ENCODE measurements around the gene SNX9.
"Not testable (repeated sequence)": the region's sequence is repeated elsewhere in the genome, so short reads cannot be mapped to it uniquely, and the experiment has no call there.

SNX9 gene

DNA sequence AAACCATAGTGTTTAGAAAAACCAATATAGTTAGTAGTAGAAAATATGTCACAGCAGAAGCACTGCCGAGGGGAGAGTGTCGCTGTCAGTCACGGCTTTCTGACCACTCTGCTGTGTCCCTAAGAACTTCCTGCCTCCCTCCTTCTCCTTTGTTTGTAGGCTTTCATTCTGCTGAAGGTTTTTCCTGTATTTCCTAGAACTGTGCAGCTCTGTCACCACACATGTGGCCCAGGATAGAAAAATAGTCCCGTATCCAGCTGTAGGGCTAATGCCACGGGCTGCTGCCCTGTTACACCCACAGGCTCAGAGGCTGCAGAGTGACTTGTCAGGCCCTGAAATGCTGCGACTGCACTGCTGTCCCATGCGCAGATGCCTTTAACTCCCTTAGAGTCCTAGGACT is 106.0 kb downstream of the SNX9 start:
- DNase-seq: no peak

DNA sequence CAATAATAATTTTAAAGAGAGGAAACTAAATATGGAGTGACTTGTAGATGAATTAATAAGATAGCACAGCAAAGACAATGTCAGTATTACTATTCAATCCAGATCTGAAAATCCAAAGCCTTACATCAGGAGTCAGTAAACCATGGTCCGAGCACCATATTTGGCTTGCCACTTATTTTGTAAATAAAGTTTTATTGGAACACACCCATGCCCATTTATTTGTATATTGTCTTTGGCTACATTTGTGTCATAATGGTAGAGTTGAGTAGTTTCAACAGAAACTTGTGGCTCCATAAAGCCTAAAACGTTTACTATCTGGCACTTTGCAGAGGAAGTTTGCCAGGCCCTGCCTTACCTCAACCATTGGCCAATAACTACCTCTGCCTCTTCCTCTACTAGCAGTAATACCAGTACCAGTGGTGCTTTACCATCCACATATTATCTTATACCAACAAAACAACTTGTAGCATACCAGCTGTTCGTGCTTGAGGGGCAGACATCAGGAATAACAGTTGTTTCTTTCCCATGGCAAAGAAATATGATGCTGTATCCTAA is 106.8 kb downstream of the SNX9 start:
- no peak for DNase-seq

GRCh38 chr6:157935786-157936185 is 112.7 kb downstream of the SNX9 start:
- no peak for DNase-seq

GRCh38 chr6:157937318-157937717 is 114.3 kb downstream of the SNX9 start:
- no peak for DNase-seq

GRCh38 chr6:157937916-157938315 is 114.9 kb downstream of the SNX9 start:
- DNase-seq: no peak

DNA sequence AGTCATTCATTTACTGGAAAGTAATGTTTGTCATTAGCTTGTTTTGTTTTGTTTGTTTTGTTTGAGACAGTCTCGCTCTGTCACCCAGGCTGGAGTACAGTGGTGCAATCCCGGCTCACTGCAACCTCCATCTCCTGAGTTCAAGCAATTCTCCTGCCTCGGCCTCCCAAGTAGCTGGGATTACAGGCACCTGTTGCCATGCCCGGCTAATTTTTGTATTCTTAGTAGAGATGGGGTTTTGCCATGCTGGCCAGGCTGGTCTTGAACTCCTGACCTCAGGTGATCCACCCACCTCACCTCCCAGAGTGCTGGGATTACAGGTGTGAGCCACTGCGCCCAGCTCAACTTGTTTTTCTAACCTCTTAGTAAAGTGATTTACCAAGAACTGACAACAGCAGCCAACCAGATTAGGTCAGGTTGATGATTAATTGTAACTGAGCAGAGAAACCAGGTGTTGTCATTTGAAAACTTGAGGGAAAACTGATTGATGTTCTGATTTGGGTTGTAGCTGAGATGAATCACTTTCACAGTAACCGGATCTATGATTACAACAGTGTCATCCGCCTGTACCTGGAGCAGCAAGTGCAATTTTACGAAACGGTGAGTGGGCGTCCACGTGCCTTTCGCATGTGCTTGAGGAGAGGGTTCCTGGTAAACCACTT is 117.5 kb downstream of the SNX9 start:
- DNase-seq: not testable (repeated sequence)

- no peak for DNase-seq
Observed at GRCh38 chr6:157941101-157941863, 118.2 kb downstream of the SNX9 start.

- no peak for DNase-seq
Observed at GRCh38 chr6:157942351-157942750, 119.3 kb downstream of the SNX9 start.

GRCh38 chr6:157943249-157943963 is 120.4 kb downstream of the SNX9 start:
- DNase-seq: no peak

GRCh38 chr6:157943964-157944283 is 120.9 kb downstream of the SNX9 start:
- DNase-seq: no peak

DNA sequence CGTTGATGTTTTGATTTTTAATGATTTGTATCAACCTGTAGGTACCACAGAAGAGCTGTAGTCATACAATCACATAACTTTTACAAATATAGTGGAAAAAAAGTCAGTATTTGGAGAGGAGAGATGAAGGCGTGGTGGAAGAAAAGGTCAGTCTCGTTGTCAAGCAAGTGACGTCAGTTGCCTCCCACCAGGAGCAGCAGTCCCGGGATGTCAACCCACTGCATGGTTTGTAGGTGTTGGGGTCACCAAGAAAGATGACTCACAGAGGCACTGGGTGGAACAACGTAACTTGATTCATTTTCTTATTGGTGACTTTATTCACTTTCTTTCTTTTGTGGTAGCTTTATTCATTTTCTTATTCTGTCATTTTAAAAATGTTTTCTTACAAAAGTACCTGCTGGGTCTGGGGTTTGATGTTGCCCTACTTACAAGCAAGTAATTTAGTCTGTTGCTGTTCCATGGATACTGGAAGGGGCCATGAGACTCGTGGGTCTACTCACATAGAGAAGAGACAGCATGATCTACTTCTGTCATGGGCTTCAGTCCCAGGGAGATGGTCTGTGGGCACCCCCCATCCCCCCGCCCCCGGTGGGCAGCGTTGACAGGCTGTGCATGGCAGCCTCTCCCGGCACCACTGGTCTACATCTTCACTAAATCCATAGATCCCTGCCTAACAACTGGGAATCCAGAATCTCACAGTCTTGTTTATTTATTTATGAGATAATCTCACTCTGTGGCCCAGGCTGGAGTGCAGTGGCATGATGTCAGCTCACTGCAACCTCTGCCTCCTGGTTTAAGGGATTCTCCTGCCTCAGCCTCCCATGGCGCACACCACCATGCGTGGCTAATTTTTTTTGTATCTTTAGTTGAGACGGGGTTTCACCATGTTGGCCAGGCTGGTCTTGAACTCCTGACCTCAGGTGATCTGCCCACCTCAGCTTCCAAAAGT is 122.2 kb downstream of the SNX9 start:
- DNase-seq: no peak

- no peak for DNase-seq
Observed at GRCh38 chr6:157946053-157946617, 123.1 kb downstream of the SNX9 start.

GRCh38 chr6:157946865-157947532 is 124.0 kb downstream of the SNX9 start:
- no peak for DNase-seq

- not testable (repeated sequence) for DNase-seq
Observed at GRCh38 chr6:157950899-157951298, 127.9 kb downstream of the SNX9 start.

DNA sequence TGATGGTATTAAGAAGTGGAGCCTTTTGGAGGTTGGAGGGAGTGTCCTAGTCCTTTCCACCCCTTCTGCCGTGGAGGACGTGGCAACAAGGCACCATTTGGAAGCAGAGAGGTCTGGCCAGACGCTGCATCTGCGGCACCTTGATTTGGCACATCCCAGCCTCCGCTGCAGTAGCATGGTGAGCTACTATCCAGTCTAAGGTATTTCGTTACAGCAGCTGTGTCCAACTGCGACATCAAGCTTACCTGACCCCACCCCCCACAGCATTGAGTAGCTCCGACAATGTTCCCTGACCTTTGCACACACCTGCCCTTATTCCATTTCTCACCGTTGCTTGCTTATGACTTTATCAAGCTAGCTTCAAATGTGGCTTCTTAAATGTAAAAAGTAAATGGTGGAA is 128.8 kb downstream of the SNX9 start:
- no peak for DNase-seq

DNA sequence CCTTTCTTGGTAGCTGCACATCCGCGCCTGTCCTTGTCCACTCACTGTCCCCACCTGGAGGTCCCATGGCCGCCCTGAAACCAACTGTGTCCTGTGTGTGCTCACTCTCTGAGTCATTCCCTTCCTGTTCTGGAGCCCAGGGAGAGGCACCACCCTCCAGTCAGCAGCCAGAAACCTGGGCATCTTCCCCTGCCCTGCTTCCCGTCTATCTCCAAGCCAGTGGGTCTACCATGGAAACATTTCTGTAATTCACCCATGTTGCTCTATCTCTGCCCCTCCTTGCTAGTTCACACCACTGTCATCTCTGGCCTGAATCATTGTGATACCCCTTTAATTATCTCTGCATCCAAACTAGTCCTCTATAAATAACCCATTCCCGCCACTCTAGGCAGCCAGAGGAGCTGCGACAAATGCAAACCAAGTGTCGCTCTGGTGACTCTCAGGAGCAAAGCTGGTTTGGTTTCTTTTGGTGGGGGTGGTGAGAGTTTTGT is 129.9 kb downstream of the SNX9 start:
- no peak for DNase-seq

GRCh38 chr6:157953580-157954091 is 130.6 kb downstream of the SNX9 start:
- peak; percentile 42 for DNase-seq

- peak; percentile 42 for DNase-seq
Observed at GRCh38 chr6:157954150-157955117, 131.4 kb downstream of the SNX9 start.

- DNase-seq: no peak
Observed at GRCh38 chr6:157955675-157956074, 132.6 kb downstream of the SNX9 start.

- DNase-seq: no peak
Observed at GRCh38 chr6:157956171-157956730, 133.2 kb downstream of the SNX9 start.

Measured in NCI-H2227 treated with DMSO at 0.1 percent for 48 hours (cell line).